SK-N-MC (cell line): ENCODE data around the gene COL6A1.

Experiments
- EZH2 ChIP-seq: fragments of 200-600 bp; sonication (generic); IDR thresholded peaks from one replicate; pipeline ENCODE4 v1.6.1; 2017; ENCODE audit warnings: antibody characterized with exemption
- FOXP2 ChIP-seq: optimal IDR thresholded peaks from 2 replicates; pipeline ENCODE3; 2011; ENCODE audit warnings: mild to moderate bottlenecking, moderate library complexity; ENCODE audit not compliant: insufficient read depth; ENCODE audit errors: extremely low read length, control extremely low read depth
- POLR2AphosphoS5 ChIP-seq: IDR thresholded peaks from 2 replicates; pipeline ENCODE4 v1.6.1; 2012; ENCODE audit warnings: mild to moderate bottlenecking, low read depth, low read length, borderline replicate concordance

DNA sequence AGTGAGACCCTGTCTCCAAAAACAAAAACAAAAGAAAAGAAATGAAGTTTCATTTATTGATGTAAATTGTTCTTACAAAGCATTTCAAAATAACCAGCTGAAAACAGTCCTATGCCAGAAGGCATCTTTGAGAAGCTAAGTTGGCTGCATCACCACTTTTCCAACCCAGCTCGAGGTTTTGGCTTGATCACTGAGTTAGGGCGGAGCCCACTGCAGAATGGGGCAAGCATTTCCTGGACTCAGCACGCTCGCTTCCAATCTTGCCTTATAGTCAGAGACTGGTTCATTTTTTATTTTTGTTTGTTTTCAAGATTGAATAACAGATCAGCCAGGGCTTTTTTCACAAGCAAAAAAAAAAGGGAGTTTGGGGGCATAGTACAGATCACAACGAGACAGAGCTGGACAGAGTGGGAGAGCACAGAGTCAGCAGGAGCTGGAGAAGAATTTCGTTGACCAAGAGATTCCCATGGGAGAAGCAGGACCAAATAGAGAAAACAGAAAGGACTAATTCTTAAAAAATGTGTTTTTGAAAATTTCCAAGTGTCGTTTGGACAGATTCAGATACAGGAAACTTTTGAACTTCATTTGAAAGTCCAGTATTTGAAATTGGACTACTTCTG, 23.5 kb upstream of the COL6A1 start:
- no peak for TF ChIP-seq POLR2AphosphoS5
- TF ChIP-seq EZH2, result no peak
- no peak for TF ChIP-seq FOXP2
